Measurements from ENCODE around the gene DLG2.

The DLG2 gene

DNA sequence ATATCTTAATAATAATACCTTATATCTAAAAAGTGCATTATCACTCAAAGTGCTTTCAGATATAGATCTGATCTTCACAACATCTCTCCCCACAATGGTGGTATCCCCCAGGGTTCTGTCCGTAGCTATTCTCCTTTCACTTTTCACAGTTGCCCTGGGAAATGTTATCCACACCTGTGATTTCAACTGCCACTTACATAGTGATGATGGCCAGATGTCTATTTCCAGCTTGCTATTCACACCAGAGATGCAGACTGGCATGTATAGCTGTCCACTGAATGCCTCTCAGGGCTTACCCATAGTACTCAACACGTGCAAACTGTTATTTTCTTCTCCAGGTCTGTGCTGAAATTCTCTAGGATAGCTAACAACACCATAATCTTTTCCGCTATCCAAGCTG, 724.7 kb downstream of the DLG2 start:
- POLR2A ChIA-PET, result no interaction called here
- H3K4me1 ChIP-seq (ENCODE audit: control extremely low read depth in 1 of 4, control insufficient read depth in 4 of 4, insufficient read depth in 4 of 4, low read length in 3 of 4), result no peaks in the 10 kb centered on the region
- CTCF ChIA-PET, result no interaction called here
- WGBS (ENCODE audit: insufficient coverage), result 74% methylated on average over 3 of the region's 3 CpGs
- H3K9me3 ChIP-seq (ENCODE audit: control extremely low read depth in 1 of 5, control insufficient read depth in 4 of 5, insufficient read depth in 2 of 5, low read depth in 1 of 5, low read length in 4 of 5), result no peaks in the 10 kb centered on the region
- H3K4me3 ChIP-seq (ENCODE audit: control insufficient read depth in 1 of 7, extremely low read depth in 1 of 7, insufficient read depth in 4 of 7, low read depth in 2 of 7, low read length in 6 of 7), result no peak overlapping the region
- no peaks in the 10 kb centered on the region for H3K36me3 ChIP-seq (ENCODE audit: control insufficient read depth in 4 of 4, insufficient read depth in 4 of 4, low read length in 3 of 4)
- no peak for DNase-seq
- H3K27ac ChIP-seq (ENCODE audit: insufficient read depth in 1 of 2, low read depth in 1 of 2, low read length in 2 of 2, poor library complexity in 1 of 2, severe bottlenecking in 2 of 2), result no peak overlapping the region
- no peaks in the 10 kb centered on the region for H3K27me3 ChIP-seq (replicated peaks in 2 of 5; ENCODE audit: control insufficient read depth in 4 of 5, insufficient read depth in 5 of 5, low read length in 4 of 5)

DNA sequence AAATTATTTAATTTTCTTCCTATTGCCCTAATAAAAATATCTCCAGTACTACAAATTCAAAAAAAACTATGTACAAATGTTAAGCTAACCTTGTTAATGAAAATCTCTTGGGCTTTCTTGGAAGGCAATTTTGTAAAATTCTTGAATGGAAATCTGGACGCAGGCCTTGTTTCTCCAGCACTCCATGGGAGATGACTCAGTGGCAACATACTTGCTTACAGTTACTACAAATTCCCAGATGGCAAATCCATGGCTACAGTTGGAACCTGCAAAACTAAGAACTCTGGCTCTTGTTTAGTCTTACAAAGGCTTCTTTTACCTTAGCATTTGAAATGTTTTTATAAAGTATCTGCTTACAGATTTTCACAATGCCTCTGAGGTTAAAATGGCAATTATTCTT, 725.2 kb downstream of the DLG2 start:
- ChIA-PET CTCF (no interaction called here), POLR2A (no interaction called here)
- Histone ChIP-seq H3K4me3 (ENCODE audit: control insufficient read depth in 1 of 7, extremely low read depth in 1 of 7, insufficient read depth in 4 of 7, low read depth in 2 of 7, low read length in 6 of 7) (no peak overlapping the region), H3K9me3 (ENCODE audit: control extremely low read depth in 1 of 5, control insufficient read depth in 4 of 5, insufficient read depth in 2 of 5, low read depth in 1 of 5, low read length in 4 of 5) (no peaks in the 10 kb centered on the region), H3K36me3 (ENCODE audit: control insufficient read depth in 4 of 4, insufficient read depth in 4 of 4, low read length in 3 of 4) (no peaks in the 10 kb centered on the region), H3K27me3 (replicated peaks in 2 of 5; ENCODE audit: control insufficient read depth in 4 of 5, insufficient read depth in 5 of 5, low read length in 4 of 5) (no peaks in the 10 kb centered on the region), H3K4me1 (ENCODE audit: control extremely low read depth in 1 of 4, control insufficient read depth in 4 of 4, insufficient read depth in 4 of 4, low read length in 3 of 4) (no peaks in the 10 kb centered on the region), H3K27ac (ENCODE audit: insufficient read depth in 1 of 2, low read depth in 1 of 2, low read length in 2 of 2, poor library complexity in 1 of 2, severe bottlenecking in 2 of 2) (no peak overlapping the region)
- WGBS (ENCODE audit: insufficient coverage), result 100% methylated on average over 1 of the region's 1 CpG
- no peak for DNase-seq

DNA sequence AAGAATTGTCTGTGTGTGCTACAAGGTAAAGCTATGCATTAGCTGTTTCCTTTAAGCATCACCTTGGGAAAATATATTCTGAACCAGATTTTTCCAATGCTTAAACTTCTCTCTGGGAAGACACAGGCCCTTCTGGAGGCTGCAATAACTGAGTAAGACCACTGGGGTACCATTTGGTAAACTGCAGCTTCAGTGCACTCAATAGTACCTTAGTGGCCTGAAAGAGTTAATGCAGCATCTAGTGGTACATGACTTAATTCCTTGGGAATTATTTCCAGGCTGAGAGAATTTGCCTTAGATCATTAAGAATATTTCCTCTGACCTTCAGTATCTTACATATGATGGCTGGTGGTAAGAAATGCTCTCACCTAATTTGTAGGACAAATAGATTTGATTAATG, 727.4 kb downstream of the DLG2 start:
- POLR2A ChIA-PET, result no interaction called here
- no peak for DNase-seq

DNA sequence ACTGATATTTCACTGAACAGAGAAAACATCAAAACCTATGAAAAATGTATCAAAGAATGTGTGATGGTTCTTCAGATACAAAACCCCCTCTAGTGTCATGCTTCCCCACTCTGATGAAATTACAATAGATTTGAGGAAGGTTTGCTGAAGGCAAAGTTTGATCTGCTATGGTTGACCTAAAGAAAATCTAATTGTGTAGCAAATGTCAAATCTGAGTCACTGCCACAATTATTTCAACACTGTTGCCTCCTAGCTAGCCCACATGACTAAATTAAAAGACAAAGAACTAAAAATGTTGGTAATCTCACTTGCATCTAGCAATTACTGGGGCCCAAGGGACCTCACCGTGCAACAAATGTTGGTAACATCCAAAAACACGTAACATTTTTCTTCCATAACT, 728.0 kb downstream of the DLG2 start:
- Histone ChIP-seq H3K9me3 (ENCODE audit: control extremely low read depth in 1 of 5, control insufficient read depth in 4 of 5, insufficient read depth in 2 of 5, low read depth in 1 of 5, low read length in 4 of 5) (no peaks in the 10 kb centered on the region), H3K4me3 (ENCODE audit: control insufficient read depth in 1 of 7, extremely low read depth in 1 of 7, insufficient read depth in 4 of 7, low read depth in 2 of 7, low read length in 6 of 7) (no peak overlapping the region), H3K27me3 (replicated peaks in 2 of 5; ENCODE audit: control insufficient read depth in 4 of 5, insufficient read depth in 5 of 5, low read length in 4 of 5) (no peaks in the 10 kb centered on the region), H3K36me3 (ENCODE audit: control insufficient read depth in 4 of 4, insufficient read depth in 4 of 4, low read length in 3 of 4) (no peaks in the 10 kb centered on the region), H3K27ac (ENCODE audit: insufficient read depth in 1 of 2, low read depth in 1 of 2, low read length in 2 of 2, poor library complexity in 1 of 2, severe bottlenecking in 2 of 2) (no peak overlapping the region), H3K4me1 (ENCODE audit: control extremely low read depth in 1 of 4, control insufficient read depth in 4 of 4, insufficient read depth in 4 of 4, low read length in 3 of 4) (no peaks in the 10 kb centered on the region)
- POLR2A ChIA-PET, result interaction anchor here (0.6 kb wide), 1 partner anchor 577 kb away, joined by 6 read pairs; no protein-coding TSS in a partner anchor
- WGBS (ENCODE audit: insufficient coverage), result 75% methylated on average over 1 of the region's 2 CpGs
- no peak for DNase-seq
- CTCF ChIA-PET, result no interaction called here

More for the DNA sequence above, 727.4 kb downstream of the DLG2 start:
- H3K9me3 ChIP-seq (ENCODE audit: control extremely low read depth in 1 of 5, control insufficient read depth in 4 of 5, insufficient read depth in 2 of 5, low read depth in 1 of 5, low read length in 4 of 5), result no peaks in the 10 kb centered on the region
- no peak overlapping the region for H3K27ac ChIP-seq (ENCODE audit: insufficient read depth in 1 of 2, low read depth in 1 of 2, low read length in 2 of 2, poor library complexity in 1 of 2, severe bottlenecking in 2 of 2)
- H3K27me3 ChIP-seq (replicated peaks in 2 of 5; ENCODE audit: control insufficient read depth in 4 of 5, insufficient read depth in 5 of 5, low read length in 4 of 5), result no peaks in the 10 kb centered on the region
- no peaks in the 10 kb centered on the region for H3K4me1 ChIP-seq (ENCODE audit: control extremely low read depth in 1 of 4, control insufficient read depth in 4 of 4, insufficient read depth in 4 of 4, low read length in 3 of 4)
- no peak overlapping the region for H3K4me3 ChIP-seq (ENCODE audit: control insufficient read depth in 1 of 7, extremely low read depth in 1 of 7, insufficient read depth in 4 of 7, low read depth in 2 of 7, low read length in 6 of 7)
- CTCF ChIA-PET, result no interaction called here
- H3K36me3 ChIP-seq (ENCODE audit: control insufficient read depth in 4 of 4, insufficient read depth in 4 of 4, low read length in 3 of 4), result no peaks in the 10 kb centered on the region

DNA sequence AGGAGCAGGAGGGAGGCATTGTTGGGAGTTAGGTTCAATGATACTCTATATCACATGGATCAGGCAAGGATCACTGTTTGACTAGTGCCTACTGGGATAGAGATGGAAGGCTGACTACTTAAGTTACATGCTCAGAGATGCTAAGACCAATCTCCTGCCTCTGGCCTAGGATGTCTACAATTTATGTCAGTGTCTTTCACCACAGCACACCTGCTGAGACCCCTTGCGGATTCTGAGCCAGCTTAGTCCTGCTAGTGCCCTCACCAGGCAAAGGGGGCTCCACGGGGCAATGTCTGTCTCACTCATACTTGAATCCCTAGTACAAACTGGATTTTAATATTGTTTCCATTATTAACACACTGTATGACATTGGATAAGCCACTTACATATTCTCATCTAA, 732.5 kb downstream of the DLG2 start:
- Histone ChIP-seq H3K36me3 (ENCODE audit: control insufficient read depth in 4 of 4, insufficient read depth in 4 of 4, low read length in 3 of 4) (no peaks in the 10 kb centered on the region), H3K27me3 (replicated peaks in 2 of 5; ENCODE audit: control insufficient read depth in 4 of 5, insufficient read depth in 5 of 5, low read length in 4 of 5) (no peaks in the 10 kb centered on the region), H3K9me3 (ENCODE audit: control extremely low read depth in 1 of 5, control insufficient read depth in 4 of 5, insufficient read depth in 2 of 5, low read depth in 1 of 5, low read length in 4 of 5) (no peaks in the 10 kb centered on the region), H3K4me3 (ENCODE audit: control insufficient read depth in 1 of 7, extremely low read depth in 1 of 7, insufficient read depth in 4 of 7, low read depth in 2 of 7, low read length in 6 of 7) (no peak overlapping the region), H3K4me1 (ENCODE audit: control extremely low read depth in 1 of 4, control insufficient read depth in 4 of 4, insufficient read depth in 4 of 4, low read length in 3 of 4) (no peaks in the 10 kb centered on the region), H3K27ac (ENCODE audit: insufficient read depth in 1 of 2, low read depth in 1 of 2, low read length in 2 of 2, poor library complexity in 1 of 2, severe bottlenecking in 2 of 2) (no peak overlapping the region)
- POLR2A ChIA-PET, result no interaction called here
- no peak for DNase-seq
- CTCF ChIA-PET, result no interaction called here
- WGBS (ENCODE audit: insufficient coverage), result 95% methylated on average over 2 of the region's 2 CpGs

DNA sequence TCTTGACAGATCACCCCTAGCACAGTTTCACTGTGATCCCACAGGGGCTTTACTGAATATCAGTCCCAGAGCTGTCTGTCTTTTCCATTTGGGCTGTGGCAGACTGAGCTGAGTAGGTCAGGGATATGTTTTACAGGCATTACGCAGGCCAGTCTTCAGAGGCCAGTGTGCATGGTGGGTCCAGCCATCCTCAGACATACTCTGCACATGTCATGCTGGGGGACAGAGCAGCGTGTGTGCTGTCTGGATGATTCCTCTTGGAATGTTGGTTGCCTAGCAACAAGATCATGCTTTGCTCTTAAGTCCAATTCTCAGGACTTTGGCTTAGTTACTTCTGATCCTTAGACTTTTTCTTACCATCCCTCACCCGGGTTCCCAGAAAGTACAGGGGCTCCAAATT, 736.5 kb downstream of the DLG2 start:
- WGBS (ENCODE audit: insufficient coverage), result 83% methylated on average over 2 of the region's 3 CpGs
- CTCF ChIA-PET, result no interaction called here
- no peak for DNase-seq

DNA sequence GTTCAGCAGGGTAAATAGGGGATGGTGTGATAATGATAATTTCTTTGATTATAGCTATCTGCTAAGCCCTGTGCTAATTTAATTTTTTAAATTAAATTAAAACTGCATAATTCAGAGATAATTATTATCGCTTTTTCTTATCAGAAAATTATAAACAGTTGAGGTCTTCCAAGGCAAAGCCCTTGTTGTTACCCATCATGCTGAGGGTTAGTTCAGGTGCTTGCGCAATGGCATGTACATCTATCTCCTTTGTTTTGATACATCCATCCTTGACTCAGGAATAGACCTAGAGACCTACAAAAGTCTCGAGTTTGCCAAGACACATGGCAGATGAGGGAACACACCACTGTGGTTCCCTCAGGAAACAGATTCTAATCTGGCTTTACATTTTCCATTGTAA, 737.6 kb downstream of the DLG2 start:
- CTCF ChIA-PET, result no interaction called here
- Histone ChIP-seq H3K27me3 (replicated peaks in 2 of 5; ENCODE audit: control insufficient read depth in 4 of 5, insufficient read depth in 5 of 5, low read length in 4 of 5) (no peaks in the 10 kb centered on the region), H3K4me1 (ENCODE audit: control extremely low read depth in 1 of 4, control insufficient read depth in 4 of 4, insufficient read depth in 4 of 4, low read length in 3 of 4) (no peaks in the 10 kb centered on the region), H3K4me3 (ENCODE audit: control insufficient read depth in 1 of 7, extremely low read depth in 1 of 7, insufficient read depth in 4 of 7, low read depth in 2 of 7, low read length in 6 of 7) (no peak overlapping the region), H3K9me3 (ENCODE audit: control extremely low read depth in 1 of 5, control insufficient read depth in 4 of 5, insufficient read depth in 2 of 5, low read depth in 1 of 5, low read length in 4 of 5) (no peaks in the 10 kb centered on the region), H3K36me3 (ENCODE audit: control insufficient read depth in 4 of 4, insufficient read depth in 4 of 4, low read length in 3 of 4) (no peaks in the 10 kb centered on the region), H3K27ac (ENCODE audit: insufficient read depth in 1 of 2, low read depth in 1 of 2, low read length in 2 of 2, poor library complexity in 1 of 2, severe bottlenecking in 2 of 2) (no peak overlapping the region)
- POLR2A ChIA-PET, result no interaction called here
- no peak for DNase-seq
- WGBS (ENCODE audit: insufficient coverage), result 100% methylated on average over 2 of the region's 3 CpGs

More for the DNA sequence above, 736.5 kb downstream of the DLG2 start:
- POLR2A ChIA-PET, result no interaction called here
- no peaks in the 10 kb centered on the region for H3K27me3 ChIP-seq (replicated peaks in 2 of 5; ENCODE audit: control insufficient read depth in 4 of 5, insufficient read depth in 5 of 5, low read length in 4 of 5)
- no peak overlapping the region for H3K27ac ChIP-seq (ENCODE audit: insufficient read depth in 1 of 2, low read depth in 1 of 2, low read length in 2 of 2, poor library complexity in 1 of 2, severe bottlenecking in 2 of 2)
- no peak overlapping the region for H3K4me3 ChIP-seq (ENCODE audit: control insufficient read depth in 1 of 7, extremely low read depth in 1 of 7, insufficient read depth in 4 of 7, low read depth in 2 of 7, low read length in 6 of 7)
- no peaks in the 10 kb centered on the region for H3K9me3 ChIP-seq (ENCODE audit: control extremely low read depth in 1 of 5, control insufficient read depth in 4 of 5, insufficient read depth in 2 of 5, low read depth in 1 of 5, low read length in 4 of 5)
- H3K36me3 ChIP-seq (ENCODE audit: control insufficient read depth in 4 of 4, insufficient read depth in 4 of 4, low read length in 3 of 4), result no peaks in the 10 kb centered on the region
- no peaks in the 10 kb centered on the region for H3K4me1 ChIP-seq (ENCODE audit: control extremely low read depth in 1 of 4, control insufficient read depth in 4 of 4, insufficient read depth in 4 of 4, low read length in 3 of 4)

All from common myeloid progenitor, CD34-positive (primary cell).